NOMO-1 treated with DMSO at 0.1 percent for 48 hours (cell line): Measurements from ENCODE around the gene FCRL5.

ENCODE experiments used
- DNase-seq: peaks from one replicate; lab custom pipeline; 2025; ENCODE audit not compliant: unreplicated experiment; lab: John Stamatoyannopoulos, UW

The FCRL5 gene

DNA sequence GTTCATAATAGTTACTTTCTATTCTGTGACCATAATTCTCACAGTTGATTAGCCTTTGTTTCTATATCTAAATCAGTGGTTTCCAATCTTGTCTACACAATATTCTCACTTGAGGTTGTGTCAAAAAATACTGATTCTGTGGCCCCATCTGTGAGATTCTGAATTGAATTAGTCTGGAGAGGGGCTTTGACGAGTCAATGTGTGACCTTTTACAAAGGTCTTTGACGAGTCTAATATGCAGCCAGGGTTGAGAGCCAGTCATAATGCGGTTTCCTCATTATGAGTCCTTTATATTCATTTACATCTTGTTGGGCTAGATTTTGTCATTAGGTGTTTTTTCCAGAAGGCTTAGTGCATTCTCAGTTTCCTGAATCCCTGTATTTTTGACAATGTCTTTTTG is 19.7 kb downstream of the FCRL5 start:
- no peak for DNase-seq

DNA sequence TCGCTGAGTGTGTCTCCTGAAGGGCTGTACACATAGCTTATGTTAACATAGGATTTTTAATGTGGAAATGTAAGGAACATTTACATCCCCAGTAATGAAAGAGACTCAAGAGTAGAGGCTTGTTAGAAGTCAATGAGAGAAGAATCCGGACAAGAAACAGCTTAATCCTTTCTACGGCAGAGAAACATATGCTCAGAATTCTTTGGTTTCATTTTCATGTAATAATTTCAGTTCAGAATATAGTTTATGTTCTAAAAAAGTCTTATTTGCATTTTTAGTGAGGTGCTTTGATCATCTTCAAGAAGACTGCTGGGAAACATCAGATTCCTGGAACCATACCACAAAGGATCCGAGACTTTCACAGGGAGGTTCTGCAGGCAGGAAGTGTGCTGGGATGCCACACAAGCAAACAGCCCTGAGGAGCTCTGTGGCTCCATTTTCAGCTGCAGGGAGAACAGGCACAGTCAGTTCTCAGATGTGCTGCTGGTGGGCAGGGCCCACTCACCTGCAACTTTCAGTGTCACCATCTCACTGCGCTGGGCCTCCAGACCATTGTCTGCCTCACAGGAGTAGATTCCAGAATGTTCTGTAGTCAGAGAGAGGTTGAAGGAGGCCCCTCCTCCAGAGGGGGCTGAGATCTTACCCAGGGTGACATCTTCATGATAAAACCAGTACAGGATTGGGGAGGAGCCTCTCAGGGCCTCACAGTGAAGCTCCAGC is 28.4 kb downstream of the FCRL5 start:
- DNase-seq, result no peak

DNA sequence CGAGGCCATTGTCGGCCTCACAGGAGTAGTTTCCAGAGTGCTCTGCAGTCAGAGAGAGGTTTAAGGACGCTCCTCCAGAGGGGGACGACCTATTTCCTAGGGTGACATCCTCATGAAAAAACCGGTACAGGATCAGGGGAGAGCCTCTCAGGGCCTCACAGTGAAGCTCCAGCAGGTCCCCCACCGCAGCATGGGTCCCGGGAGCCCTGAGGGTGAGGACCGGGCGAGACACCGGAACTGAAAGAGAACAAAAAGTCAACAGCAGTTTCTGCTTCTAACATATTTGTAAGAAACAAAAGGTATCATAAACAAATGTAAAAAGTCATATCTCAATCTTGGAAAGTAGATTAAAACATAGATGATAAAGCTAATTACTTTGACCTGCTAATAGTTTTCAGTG is 31.3 kb downstream of the FCRL5 start:
- DNase-seq, result no peak

GRCh38 chr1:157520386-157520935 is 31.9 kb downstream of the FCRL5 start:
- no peak for DNase-seq

- DNase-seq, result no peak
These were observed 32.9 kb downstream of the FCRL5 start for GRCh38 chr1:157519451-157519850.

- peak; percentile 95 for DNase-seq
These were observed 35.3 kb downstream of the FCRL5 start for GRCh38 chr1:157517016-157517415.

DNA sequence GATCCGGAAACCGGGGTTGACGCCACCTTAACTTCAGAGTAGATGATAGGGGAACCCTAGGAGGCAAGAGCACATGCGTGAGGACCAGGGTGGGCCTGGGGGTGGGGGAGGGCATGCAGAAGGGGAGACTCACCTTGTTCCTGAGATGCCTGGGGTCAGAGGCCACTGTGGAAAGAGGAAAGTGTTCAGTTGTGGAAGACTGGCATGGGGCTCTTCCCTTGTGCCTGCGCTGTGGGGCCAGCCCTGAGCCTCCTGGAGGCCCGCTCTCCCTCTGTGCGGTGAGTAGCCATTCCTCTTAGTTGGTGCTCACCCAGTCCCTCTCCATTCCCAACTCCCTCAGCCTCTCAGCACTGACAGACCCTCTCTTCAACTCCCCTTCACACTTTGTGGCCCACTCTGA is 36.6 kb downstream of the FCRL5 start:
- DNase-seq, result no peak

GRCh38 chr1:157515141-157515540 is 37.2 kb downstream of the FCRL5 start:
- DNase-seq, result no peak

- DNase-seq, result peak; percentile 68
These were observed 40.0 kb downstream of the FCRL5 start for GRCh38 chr1:157512036-157512969.

DNA sequence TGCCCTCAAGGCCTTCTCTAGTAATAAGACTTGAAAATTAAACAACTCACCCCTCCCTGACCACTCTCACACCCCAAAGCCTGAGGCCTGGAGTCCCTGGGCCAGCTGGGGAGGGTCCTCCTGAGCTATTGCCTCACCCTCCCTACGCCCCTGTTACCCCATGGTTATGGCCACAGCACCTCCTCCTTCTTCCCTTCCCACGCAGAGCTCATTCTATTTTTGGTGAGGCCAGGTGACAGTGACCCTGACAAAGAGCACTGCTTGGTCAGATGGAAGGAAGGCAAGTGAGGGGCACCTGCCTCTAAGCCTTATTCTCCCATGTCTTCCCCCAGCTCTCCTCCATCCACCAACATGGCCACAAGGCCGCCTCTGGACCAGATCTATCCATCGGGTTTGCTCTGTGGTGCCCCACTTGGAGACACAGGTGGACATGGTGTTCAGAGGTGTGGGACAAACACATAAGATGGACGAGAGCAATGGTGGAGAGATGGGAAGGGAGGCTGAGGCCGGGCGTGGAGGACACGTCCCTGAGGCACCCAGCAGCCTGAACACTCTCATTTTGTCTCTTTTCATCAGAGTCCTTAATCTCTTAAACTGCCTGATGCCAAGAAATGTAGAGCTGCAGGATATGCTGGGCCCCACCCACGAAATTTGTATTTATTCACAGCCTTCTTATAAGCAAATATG is 42.6 kb downstream of the FCRL5 start:
- no peak for DNase-seq

DNA sequence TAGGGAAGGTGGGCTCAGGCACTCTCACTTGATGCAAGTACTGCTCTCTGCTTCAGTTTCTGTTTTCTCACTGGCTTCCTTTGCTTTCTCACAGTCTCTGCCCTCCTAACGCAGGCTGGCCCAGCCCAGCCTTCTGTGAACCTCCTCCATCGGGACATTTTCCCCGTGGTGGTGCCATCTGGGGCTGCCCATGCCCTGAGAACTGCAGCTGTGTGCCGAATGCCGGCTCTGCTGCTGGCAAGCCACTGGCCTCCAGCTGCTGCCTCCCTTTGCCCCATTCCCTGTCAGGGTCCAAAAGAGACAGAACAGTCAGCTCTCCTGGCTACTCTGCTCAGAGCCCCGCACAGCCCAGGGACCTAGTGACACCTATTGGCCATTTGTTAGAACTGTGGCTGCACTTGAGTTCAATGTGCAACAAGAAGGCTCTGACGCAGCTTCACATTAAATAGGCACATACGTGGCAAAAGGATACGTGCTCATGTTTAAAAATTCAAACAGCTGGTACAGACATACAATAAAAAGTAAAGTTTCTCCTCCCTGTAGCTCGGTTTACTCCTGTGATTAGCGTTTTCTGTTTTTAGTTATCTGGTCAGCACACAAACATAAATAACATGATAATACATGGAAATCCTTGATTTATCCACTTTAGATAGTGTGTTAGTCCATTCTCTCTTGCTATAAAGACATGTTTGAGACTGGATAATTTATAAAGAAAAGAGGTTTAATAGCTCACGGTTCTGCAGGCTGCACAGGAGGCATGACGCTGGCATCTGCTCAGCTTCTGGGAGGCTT is 46.6 kb downstream of the FCRL5 start:
- DNase-seq, result peak; percentile 67

DNA sequence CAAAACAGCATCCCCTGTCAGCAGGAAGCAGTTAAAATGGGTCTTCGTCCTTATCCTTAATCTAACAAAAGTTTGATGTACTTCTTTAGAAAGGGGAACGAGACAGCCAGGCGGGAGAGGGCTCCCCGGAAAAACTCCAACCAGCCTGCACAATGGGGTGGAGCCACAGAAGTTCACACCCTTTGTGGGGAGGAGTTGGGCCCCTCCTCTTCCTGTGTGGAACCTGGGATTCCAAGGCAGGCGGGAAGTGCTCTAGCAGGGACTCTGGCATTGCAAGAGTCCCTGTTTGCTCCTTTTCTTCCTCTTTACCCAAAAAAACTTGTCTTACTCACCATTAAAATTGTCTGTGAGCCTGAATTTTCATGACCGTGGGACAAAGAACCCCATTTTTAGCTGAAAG is 47.7 kb downstream of the FCRL5 start:
- no peak for DNase-seq

GRCh38 chr1:157499521-157499920 is 52.8 kb downstream of the FCRL5 start:
- DNase-seq, result no peak

- no peak for DNase-seq
These were observed 53.6 kb downstream of the FCRL5 start for GRCh38 chr1:157498736-157499090.

GRCh38 chr1:157497987-157498735 is 54.2 kb downstream of the FCRL5 start:
- DNase-seq, result no peak

- no peak for DNase-seq
These were observed 55.0 kb downstream of the FCRL5 start for GRCh38 chr1:157497284-157497683.

- peak; percentile 38 for DNase-seq
These were observed 56.2 kb downstream of the FCRL5 start for GRCh38 chr1:157496121-157496526.

DNA sequence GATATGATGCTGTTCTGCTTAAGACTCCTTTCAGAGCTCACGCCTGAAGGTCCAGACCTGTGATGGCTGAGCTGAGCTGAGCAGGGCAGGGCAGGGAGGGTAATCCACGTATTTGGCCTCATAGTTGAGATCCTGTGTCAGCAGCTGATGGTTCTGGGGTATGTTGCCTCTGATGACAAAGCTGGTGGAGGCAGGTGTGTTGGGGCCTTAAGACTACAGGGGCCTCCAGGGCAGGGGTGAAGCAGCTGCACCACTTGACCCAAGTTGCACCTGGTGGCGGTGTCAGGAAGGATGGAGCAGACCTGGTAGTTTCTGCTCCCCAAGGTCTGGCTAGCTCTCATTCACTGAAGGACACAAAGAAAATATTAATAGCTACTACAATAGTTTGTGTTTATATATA is 57.0 kb downstream of the FCRL5 start:
- no peak for DNase-seq

DNA sequence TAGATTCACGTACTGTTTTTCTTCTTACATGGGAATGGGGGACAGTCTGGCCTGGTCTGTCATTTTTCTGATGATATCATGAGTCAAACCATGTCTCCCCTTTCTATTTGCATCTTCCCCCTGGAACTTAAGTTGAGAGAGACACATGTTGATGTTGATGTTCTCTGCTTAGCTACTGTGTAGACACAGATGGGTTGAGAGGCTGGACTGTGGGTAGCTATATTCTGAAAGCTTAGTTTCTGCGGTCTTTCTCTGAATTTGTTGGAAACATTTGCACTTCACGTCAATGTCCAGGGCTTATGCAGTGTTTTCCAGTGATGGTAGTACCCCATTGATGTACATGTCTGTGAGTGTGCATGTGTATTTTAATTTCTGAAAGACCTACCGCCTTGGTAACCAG is 58.2 kb downstream of the FCRL5 start:
- DNase-seq, result no peak
